ENCODE measurements around the gene USP40. TPM values are rescaled to one million over a fixed set of nuclear protein-coding genes. Genes with fewer than 3 reads are reported as not detected.

Gene USP40
- total RNA-seq, 1 experiment from 2014 or later, result 127 TPM

GRCh38 chr2:233600386-233600785 lies 33.8 kb upstream of the USP40 start:
- H3K79me2 ChIP-seq (ENCODE audit: low read depth), result no peaks in the 10 kb centered on the region
- ChIA-PET POLR2A (ENCODE audit: unreplicated experiment) (no interaction called here), CTCF (no interaction called here)
- no peak overlapping the region for H3K4me3 ChIP-seq
- H4K20me1 ChIP-seq (ENCODE audit: insufficient read depth), result no peaks in the 10 kb centered on the region
- peaks cover 6% of the 10 kb centered on the region; the same call in 1 of the 2 replicates for H3K9me3 ChIP-seq (ENCODE audit: insufficient read depth, low read depth)
- no peak overlapping the region for H2AFZ ChIP-seq
- intact Hi-C loops (cut with micrococcal nuclease; ENCODE audit: unreplicated experiment), result no loop called here
- H3K4me1 ChIP-seq (replicated peaks; ENCODE audit: insufficient read depth), result peaks cover 17% of the 10 kb centered on the region
- H3K4me2 ChIP-seq, result no peak overlapping the region
- no peak overlapping the region for H3K27ac ChIP-seq
- no peaks in the 10 kb centered on the region for H3K9me2 ChIP-seq (ENCODE audit: insufficient read depth)
- no peaks in the 10 kb centered on the region for H3K36me3 ChIP-seq (ENCODE audit: low read depth)
- TF ChIP-seq CTCF (conservative IDR thresholded peaks at IDR 0.05) (no peak), EZH2 (IDR thresholded peaks at IDR 0.05; ENCODE audit: low read depth) (no peak)
- no TSS peak for BruUV-seq (replicated peaks)
- no peaks in the 10 kb centered on the region for H3K27me3 ChIP-seq (ENCODE audit: insufficient read depth, low read depth)
- peak in 1 of 2 experiments; percentile 34 for DNase-seq
- no peaks in the 10 kb centered on the region for H3F3A ChIP-seq (ENCODE audit: insufficient read depth, low read depth)

GRCh38 chr2:233598952-233599351 lies 32.4 kb upstream of the USP40 start:
- no peaks in the 10 kb centered on the region for H3F3A ChIP-seq (ENCODE audit: insufficient read depth, low read depth)
- no peaks in the 10 kb centered on the region for H3K9me2 ChIP-seq (ENCODE audit: insufficient read depth)
- H3K27ac ChIP-seq, result no peak overlapping the region
- ChIA-PET POLR2A (ENCODE audit: unreplicated experiment) (no interaction called here), CTCF (no interaction called here)
- no peaks in the 10 kb centered on the region for H3K36me3 ChIP-seq (ENCODE audit: low read depth)
- H3K79me2 ChIP-seq (ENCODE audit: low read depth), result no peaks in the 10 kb centered on the region
- no peak for TF ChIP-seq EZH2 (IDR thresholded peaks at IDR 0.05; ENCODE audit: low read depth)
- TF ChIP-seq CTCF (conservative IDR thresholded peaks at IDR 0.05), result no peak
- H2AFZ ChIP-seq, result no peak overlapping the region
- no peaks in the 10 kb centered on the region for H3K27me3 ChIP-seq (ENCODE audit: insufficient read depth, low read depth)
- peaks cover 6% of the 10 kb centered on the region; the same call in 1 of the 2 replicates for H3K9me3 ChIP-seq (ENCODE audit: insufficient read depth, low read depth)
- BruUV-seq (replicated peaks), result no TSS peak
- H4K20me1 ChIP-seq (ENCODE audit: insufficient read depth), result no peaks in the 10 kb centered on the region
- H3K4me1 ChIP-seq (replicated peaks; ENCODE audit: insufficient read depth), result peaks cover 17% of the 10 kb centered on the region
- DNase-seq, result no peak
- no peak overlapping the region for H3K4me2 ChIP-seq
- no peak overlapping the region for H3K4me3 ChIP-seq
- intact Hi-C loops (cut with micrococcal nuclease; ENCODE audit: unreplicated experiment), result no loop called here

GRCh38 chr2:233597522-233597921 lies 30.9 kb upstream of the USP40 start:
- Histone ChIP-seq H3F3A (ENCODE audit: insufficient read depth, low read depth) (no peaks in the 10 kb centered on the region), H3K79me2 (ENCODE audit: low read depth) (no peaks in the 10 kb centered on the region), H2AFZ (no peak overlapping the region; the same call in 1 of the 2 replicates), H3K4me1 (replicated peaks; ENCODE audit: insufficient read depth) (peaks cover 17% of the 10 kb centered on the region), H4K20me1 (ENCODE audit: insufficient read depth) (no peaks in the 10 kb centered on the region), H3K4me3 (no peak overlapping the region), H3K9me2 (ENCODE audit: insufficient read depth) (no peaks in the 10 kb centered on the region), H3K27ac (no peak overlapping the region), H3K4me2 (peak overlapping the region; percentile 5), H3K36me3 (ENCODE audit: low read depth) (no peaks in the 10 kb centered on the region), H3K27me3 (ENCODE audit: insufficient read depth, low read depth) (no peaks in the 10 kb centered on the region), H3K9me3 (ENCODE audit: insufficient read depth, low read depth) (peaks cover 4% of the 10 kb centered on the region; the same call in 1 of the 2 replicates)
- ChIA-PET POLR2A (ENCODE audit: unreplicated experiment) (interaction anchor here (0.6 to 0.7 kb wide), 2 partner anchors 39 to 109 kb away, joined by 6 read pairs; partner anchors contain the start of gene UGT1A10), CTCF (no interaction called here)
- no TSS peak for BruUV-seq (replicated peaks)
- intact Hi-C loops (cut with micrococcal nuclease; ENCODE audit: unreplicated experiment), result no loop called here
- TF ChIP-seq CTCF (conservative IDR thresholded peaks at IDR 0.05) (no peak), EZH2 (IDR thresholded peaks at IDR 0.05; ENCODE audit: low read depth) (no peak)
- DNase-seq, result no peak

Data from PC-9 (cell line).